Measurements from ENCODE around the gene ALAS1. TPM values are rescaled to one million over a fixed set of nuclear protein-coding genes. Genes with fewer than 3 reads are reported as not detected.
"Not testable (repeated sequence)": the region's sequence is repeated elsewhere in the genome, so short reads cannot be mapped to it uniquely, and the experiment has no call there.

ALAS1 gene
- polyA plus RNA-seq (2013, experiment 1 of 2), result 62.2 TPM
- polyA plus RNA-seq (2013, experiment 2 of 2), result 53.6 TPM

- H3K9me3 ChIP-seq (ENCODE audit: control insufficient read depth, low read length), result no peaks in the 10 kb centered on the region
- H3K4me1 ChIP-seq (ENCODE audit: control insufficient read depth, insufficient read depth, low read length, poor library complexity, severe bottlenecking), result peaks cover 15% of the 10 kb centered on the region
- WGBS, 2 experiments (ENCODE audit: insufficient coverage in 2 of 2), result 1% methylated on average over 58 to 62 of the region's 71 CpGs
- H3K4me3 ChIP-seq (ENCODE audit: extremely low read depth, insufficient read depth, low read length, poor library complexity, severe bottlenecking), result peak within 1 kb of the TSS; percentile 70
- no peak within 1 kb of the TSS for H3K27ac ChIP-seq (ENCODE audit: low read depth, low read length, severe bottlenecking)
- peaks cover 40% of the 10 kb centered on the region for H3K36me3 ChIP-seq (ENCODE audit: control insufficient read depth, insufficient read depth, low read length)
Measured at GRCh38 chr3:52197842-52198625, at the start of gene ALAS1. TSS of gene ALAS1 (plus strand) at chr3:52198160. CDS start at chr3:52199242, 1,082 bp downstream.

- peaks cover 12% of the 10 kb centered on the region for H3K4me1 ChIP-seq (ENCODE audit: control insufficient read depth, insufficient read depth, low read length, poor library complexity, severe bottlenecking)
- no peak overlapping the region for H3K27ac ChIP-seq (ENCODE audit: low read depth, low read length, severe bottlenecking)
- H3K9me3 ChIP-seq (ENCODE audit: control insufficient read depth, low read length), result no peaks in the 10 kb centered on the region
- H3K4me3 ChIP-seq (ENCODE audit: extremely low read depth, insufficient read depth, low read length, poor library complexity, severe bottlenecking), result no peak overlapping the region
- peaks cover 62% of the 10 kb centered on the region for H3K36me3 ChIP-seq (ENCODE audit: control insufficient read depth, insufficient read depth, low read length)
- 91 to 94% methylated on average over 8 of the region's 8 CpGs for WGBS, 2 experiments (ENCODE audit: insufficient coverage in 2 of 2)
Measured at GRCh38 chr3:52149021-52149420, 48.9 kb upstream of the ALAS1 start.

GRCh38 chr3:52149726-52150125 lies 48.2 kb upstream of the ALAS1 start:
- Histone ChIP-seq H3K4me3 (ENCODE audit: extremely low read depth, insufficient read depth, low read length, poor library complexity, severe bottlenecking) (no peak overlapping the region), H3K36me3 (ENCODE audit: control insufficient read depth, insufficient read depth, low read length) (peaks cover 59% of the 10 kb centered on the region), H3K27ac (ENCODE audit: low read depth, low read length, severe bottlenecking) (no peak overlapping the region), H3K4me1 (ENCODE audit: control insufficient read depth, insufficient read depth, low read length, poor library complexity, severe bottlenecking) (peaks cover 12% of the 10 kb centered on the region), H3K9me3 (ENCODE audit: control insufficient read depth, low read length) (no peaks in the 10 kb centered on the region)
- 92 to 97% methylated on average over 11 of the region's 11 CpGs for WGBS, 2 experiments (ENCODE audit: insufficient coverage in 2 of 2)

- Histone ChIP-seq H3K36me3 (ENCODE audit: control insufficient read depth, insufficient read depth, low read length) (peaks cover 54% of the 10 kb centered on the region), H3K9me3 (ENCODE audit: control insufficient read depth, low read length) (no peaks in the 10 kb centered on the region)
- 100% methylated on average over 1 to 3 of the region's 3 CpGs for WGBS, 2 experiments (ENCODE audit: insufficient coverage in 2 of 2)
Measured at GRCh38 chr3:52150357-52150756, 47.6 kb upstream of the ALAS1 start.

GRCh38 chr3:52150860-52151259 lies 47.1 kb upstream of the ALAS1 start:
- WGBS, 2 experiments (ENCODE audit: insufficient coverage in 2 of 2), result 94 to 96% methylated on average over 3 of the region's 4 CpGs
- H3K4me1 ChIP-seq (ENCODE audit: control insufficient read depth, insufficient read depth, low read length, poor library complexity, severe bottlenecking), result peaks cover 12% of the 10 kb centered on the region

More at GRCh38 chr3:52150357-52150756, 47.6 kb upstream of the ALAS1 start:
- Histone ChIP-seq H3K4me1 (ENCODE audit: control insufficient read depth, insufficient read depth, low read length, poor library complexity, severe bottlenecking) (peaks cover 12% of the 10 kb centered on the region), H3K4me3 (ENCODE audit: extremely low read depth, insufficient read depth, low read length, poor library complexity, severe bottlenecking) (no peak overlapping the region), H3K27ac (ENCODE audit: low read depth, low read length, severe bottlenecking) (no peak overlapping the region)

GRCh38 chr3:52151991-52152390 lies 46.0 kb upstream of the ALAS1 start:
- Histone ChIP-seq H3K36me3 (ENCODE audit: control insufficient read depth, insufficient read depth, low read length) (peaks cover 38% of the 10 kb centered on the region), H3K4me1 (ENCODE audit: control insufficient read depth, insufficient read depth, low read length, poor library complexity, severe bottlenecking) (peaks cover 12% of the 10 kb centered on the region)
- not testable (repeated sequence) for H3K4me3 ChIP-seq (ENCODE audit: extremely low read depth, insufficient read depth, low read length, poor library complexity, severe bottlenecking); H3K9me3 ChIP-seq (ENCODE audit: control insufficient read depth, low read length); H3K27ac ChIP-seq (ENCODE audit: low read depth, low read length, severe bottlenecking)
- WGBS, 2 experiments (ENCODE audit: insufficient coverage in 2 of 2), result 85 to 93% methylated on average over 2 to 4 of the region's 4 CpGs

More at GRCh38 chr3:52150860-52151259, 47.1 kb upstream of the ALAS1 start:
- H3K4me3 ChIP-seq (ENCODE audit: extremely low read depth, insufficient read depth, low read length, poor library complexity, severe bottlenecking), result no peak overlapping the region
- no peak overlapping the region for H3K27ac ChIP-seq (ENCODE audit: low read depth, low read length, severe bottlenecking)
- peaks cover 49% of the 10 kb centered on the region for H3K36me3 ChIP-seq (ENCODE audit: control insufficient read depth, insufficient read depth, low read length)
- no peaks in the 10 kb centered on the region for H3K9me3 ChIP-seq (ENCODE audit: control insufficient read depth, low read length)

GRCh38 chr3:52153389-52154096 lies 44.4 kb upstream of the ALAS1 start:
- 6 to 9% methylated on average over 13 to 17 of the region's 18 CpGs for WGBS, 2 experiments (ENCODE audit: insufficient coverage in 2 of 2)
- Histone ChIP-seq H3K4me1 (ENCODE audit: control insufficient read depth, insufficient read depth, low read length, poor library complexity, severe bottlenecking) (peaks cover 12% of the 10 kb centered on the region), H3K9me3 (ENCODE audit: control insufficient read depth, low read length) (no peaks in the 10 kb centered on the region), H3K36me3 (ENCODE audit: control insufficient read depth, insufficient read depth, low read length) (peaks cover 27% of the 10 kb centered on the region), H3K27ac (ENCODE audit: low read depth, low read length, severe bottlenecking) (peak overlapping the region; percentile 88), H3K4me3 (ENCODE audit: extremely low read depth, insufficient read depth, low read length, poor library complexity, severe bottlenecking) (peak overlapping the region; percentile 86)

GRCh38 chr3:52154135-52155094 lies 43.5 kb upstream of the ALAS1 start, which contains the start of gene POC1A:
TSS of gene POC1A (minus strand) at chr3:52154423. CDS start at chr3:52154372, 51 bp downstream.
- Histone ChIP-seq H3K27ac (ENCODE audit: low read depth, low read length, severe bottlenecking) (peak within 1 kb of the TSS; percentile 88), H3K4me1 (ENCODE audit: control insufficient read depth, insufficient read depth, low read length, poor library complexity, severe bottlenecking) (peaks cover 12% of the 10 kb centered on the region), H3K9me3 (ENCODE audit: control insufficient read depth, low read length) (no peaks in the 10 kb centered on the region), H3K36me3 (ENCODE audit: control insufficient read depth, insufficient read depth, low read length) (peaks cover 18% of the 10 kb centered on the region), H3K4me3 (ENCODE audit: extremely low read depth, insufficient read depth, low read length, poor library complexity, severe bottlenecking) (peak within 1 kb of the TSS; percentile 86)
- 1% methylated on average over 69 to 83 of the region's 83 CpGs for WGBS, 2 experiments (ENCODE audit: insufficient coverage in 2 of 2)

GRCh38 chr3:52155912-52156311 lies 42.0 kb upstream of the ALAS1 start:
- no peak overlapping the region for H3K4me3 ChIP-seq (ENCODE audit: extremely low read depth, insufficient read depth, low read length, poor library complexity, severe bottlenecking)
- H3K9me3 ChIP-seq (ENCODE audit: control insufficient read depth, low read length), result no peaks in the 10 kb centered on the region
- WGBS, 2 experiments (ENCODE audit: insufficient coverage in 2 of 2), result 96 to 100% methylated on average over 3 of the region's 4 CpGs

GRCh38 chr3:52159503-52159902 lies 38.5 kb upstream of the ALAS1 start:
- WGBS, 2 experiments (ENCODE audit: insufficient coverage in 2 of 2), result 67 to 86% methylated on average over 1 of the region's 1 CpG
- no peaks in the 10 kb centered on the region for H3K36me3 ChIP-seq (ENCODE audit: control insufficient read depth, insufficient read depth, low read length)

More at GRCh38 chr3:52155912-52156311, 42.0 kb upstream of the ALAS1 start:
- Histone ChIP-seq H3K36me3 (ENCODE audit: control insufficient read depth, insufficient read depth, low read length) (peaks cover 4% of the 10 kb centered on the region), H3K4me1 (ENCODE audit: control insufficient read depth, insufficient read depth, low read length, poor library complexity, severe bottlenecking) (peaks cover 12% of the 10 kb centered on the region), H3K27ac (ENCODE audit: low read depth, low read length, severe bottlenecking) (no peak overlapping the region)

More at GRCh38 chr3:52159503-52159902, 38.5 kb upstream of the ALAS1 start:
- H3K4me3 ChIP-seq (ENCODE audit: extremely low read depth, insufficient read depth, low read length, poor library complexity, severe bottlenecking), result no peak overlapping the region
- H3K9me3 ChIP-seq (ENCODE audit: control insufficient read depth, low read length), result no peaks in the 10 kb centered on the region
- H3K27ac ChIP-seq (ENCODE audit: low read depth, low read length, severe bottlenecking), result no peak overlapping the region
- H3K4me1 ChIP-seq (ENCODE audit: control insufficient read depth, insufficient read depth, low read length, poor library complexity, severe bottlenecking), result no peaks in the 10 kb centered on the region
